ENCODE results near the gene ATIC.

The ATIC gene

GRCh38 chr2:215361876-215362561 is 50.2 kb downstream of the ATIC start:
- DNase-seq: no peak

- no peak for DNase-seq
Measured at GRCh38 chr2:215362562-215362904, 50.7 kb downstream of the ATIC start.

GRCh38 chr2:215363039-215363438 is 51.2 kb downstream of the ATIC start:
- no peak for DNase-seq

DNA sequence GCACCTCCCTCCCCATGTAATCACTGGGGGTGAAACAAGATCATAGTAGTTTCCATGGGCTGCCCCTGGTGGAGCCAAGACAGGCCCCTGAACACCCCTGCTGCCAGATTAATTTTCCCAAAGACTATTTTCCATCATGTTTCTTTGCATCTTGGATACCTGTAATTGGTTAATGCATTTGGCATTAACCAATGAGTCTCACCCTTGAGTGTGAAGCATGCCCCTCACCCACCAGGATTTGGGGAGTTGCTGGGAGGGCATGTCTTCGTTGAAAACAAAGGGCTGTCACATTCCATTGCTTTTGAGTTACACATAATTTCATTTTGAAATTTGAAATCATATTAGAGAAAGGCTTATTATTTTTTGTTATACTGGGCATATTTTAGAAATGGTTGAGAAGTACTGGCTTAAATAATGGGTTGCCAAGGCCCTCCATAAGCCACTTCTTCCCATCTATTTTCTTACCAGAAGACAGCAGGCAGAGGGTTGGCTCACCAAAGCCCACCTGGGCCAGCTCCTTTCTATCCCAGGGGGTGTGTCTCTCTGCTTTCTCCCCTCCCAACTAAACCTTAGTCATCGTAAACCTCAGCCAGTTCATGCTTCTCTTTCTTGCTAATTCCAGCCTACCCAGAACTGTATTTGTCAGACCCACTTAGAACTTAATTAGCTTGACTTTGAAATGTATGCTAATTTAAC is 51.8 kb downstream of the ATIC start:
- DNase-seq: no peak

GRCh38 chr2:215364157-215365155 is 52.6 kb downstream of the ATIC start:
- DNase-seq: no peak

- no peak for DNase-seq
Measured at GRCh38 chr2:215365184-215365658, 53.4 kb downstream of the ATIC start.

GRCh38 chr2:215366440-215367032 is 54.7 kb downstream of the ATIC start:
- DNase-seq: no peak

DNA sequence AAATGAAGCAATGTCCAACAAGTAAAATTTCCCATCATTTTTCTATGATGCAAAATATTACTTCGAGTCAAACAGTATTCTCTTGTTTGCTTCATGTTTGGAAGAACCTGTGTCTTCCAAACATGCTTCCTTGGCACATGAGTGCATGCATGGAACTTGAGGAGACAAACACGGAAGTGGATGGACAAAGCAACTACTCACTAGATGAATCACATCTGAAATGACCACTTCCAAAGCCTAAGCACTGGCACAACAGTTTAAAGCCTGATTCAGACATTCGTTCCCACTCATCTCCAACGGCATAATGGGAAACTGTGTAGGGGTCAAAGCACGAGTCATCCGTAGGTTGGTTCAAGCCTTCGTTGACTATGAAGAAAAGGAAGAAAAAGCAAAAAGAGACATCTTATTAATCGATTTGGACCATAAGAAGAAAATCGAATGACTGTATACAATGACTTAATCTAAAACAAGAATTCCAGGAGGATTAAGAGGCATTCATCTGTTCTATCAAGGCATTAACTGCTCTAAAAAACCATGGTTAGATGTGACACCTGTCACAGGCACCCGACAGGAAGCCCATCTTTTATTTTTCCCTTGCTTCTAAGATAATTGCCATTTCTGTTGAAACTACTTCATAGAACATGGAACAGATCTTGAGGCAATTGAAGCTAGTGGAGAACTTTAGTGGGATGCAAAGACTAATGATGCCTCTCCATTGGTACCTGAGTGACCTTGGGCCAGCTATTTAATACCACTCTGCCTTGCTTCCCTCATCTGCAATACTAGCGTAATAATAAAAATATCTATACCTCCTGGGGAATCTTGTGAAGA is 56.0 kb downstream of the ATIC start:
- no peak for DNase-seq

DNA sequence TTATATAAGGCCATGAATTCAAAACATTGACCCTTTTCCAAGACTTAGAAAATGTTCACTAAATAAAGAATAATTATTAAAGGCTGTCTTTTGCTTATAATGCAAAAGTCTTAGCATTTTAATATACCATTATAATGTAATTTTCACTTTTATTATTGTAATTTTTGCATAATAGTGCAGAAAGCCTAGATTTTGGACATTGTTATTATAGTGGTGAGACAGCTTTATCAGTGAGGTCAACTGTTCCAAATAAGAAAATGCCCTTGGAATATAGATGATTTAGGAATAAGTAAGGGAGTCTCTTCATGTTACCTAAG is 56.6 kb downstream of the ATIC start:
- DNase-seq: no peak

- DNase-seq: no peak
Measured at GRCh38 chr2:215369181-215369760, 57.4 kb downstream of the ATIC start.

DNA sequence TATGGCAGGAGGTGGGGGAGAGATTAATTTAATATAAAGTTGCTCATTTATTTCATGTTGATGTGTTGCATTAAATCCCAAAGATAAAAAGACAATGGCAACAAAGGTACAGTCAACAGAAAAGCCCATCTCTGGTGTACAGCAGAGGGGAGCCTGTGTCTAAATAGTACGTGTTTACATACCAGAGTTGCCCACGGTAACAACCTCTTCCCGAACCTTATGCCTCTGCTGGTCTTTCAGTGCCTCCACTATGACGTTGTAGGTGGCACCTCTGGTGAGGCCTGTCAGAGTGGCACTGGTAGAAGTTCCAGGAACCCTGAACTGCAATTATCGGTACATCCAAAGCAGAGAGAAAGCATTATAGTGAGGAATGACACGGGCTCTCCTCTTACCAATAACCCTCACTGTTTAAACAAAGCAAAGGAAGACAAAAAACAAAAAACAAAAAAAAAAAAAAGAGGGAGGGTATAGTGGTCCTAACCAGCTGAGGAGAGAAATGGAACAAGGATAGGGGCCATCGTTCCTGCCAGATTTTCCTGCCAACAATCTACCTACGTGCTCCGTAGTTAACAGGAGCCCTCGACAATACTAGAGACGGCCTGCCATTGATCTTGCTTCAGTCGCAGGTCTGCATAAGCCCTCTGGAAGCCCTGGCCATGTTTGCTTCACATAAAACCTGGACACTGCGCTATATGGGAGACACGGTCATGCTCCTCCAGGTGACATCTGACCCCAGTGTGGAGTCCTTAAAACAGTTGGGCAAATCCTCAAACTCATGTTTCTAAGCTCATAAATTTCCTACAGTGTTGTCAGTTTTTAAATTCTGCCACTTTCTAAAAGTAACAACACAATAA is 58.5 kb downstream of the ATIC start:
- no peak for DNase-seq

DNA sequence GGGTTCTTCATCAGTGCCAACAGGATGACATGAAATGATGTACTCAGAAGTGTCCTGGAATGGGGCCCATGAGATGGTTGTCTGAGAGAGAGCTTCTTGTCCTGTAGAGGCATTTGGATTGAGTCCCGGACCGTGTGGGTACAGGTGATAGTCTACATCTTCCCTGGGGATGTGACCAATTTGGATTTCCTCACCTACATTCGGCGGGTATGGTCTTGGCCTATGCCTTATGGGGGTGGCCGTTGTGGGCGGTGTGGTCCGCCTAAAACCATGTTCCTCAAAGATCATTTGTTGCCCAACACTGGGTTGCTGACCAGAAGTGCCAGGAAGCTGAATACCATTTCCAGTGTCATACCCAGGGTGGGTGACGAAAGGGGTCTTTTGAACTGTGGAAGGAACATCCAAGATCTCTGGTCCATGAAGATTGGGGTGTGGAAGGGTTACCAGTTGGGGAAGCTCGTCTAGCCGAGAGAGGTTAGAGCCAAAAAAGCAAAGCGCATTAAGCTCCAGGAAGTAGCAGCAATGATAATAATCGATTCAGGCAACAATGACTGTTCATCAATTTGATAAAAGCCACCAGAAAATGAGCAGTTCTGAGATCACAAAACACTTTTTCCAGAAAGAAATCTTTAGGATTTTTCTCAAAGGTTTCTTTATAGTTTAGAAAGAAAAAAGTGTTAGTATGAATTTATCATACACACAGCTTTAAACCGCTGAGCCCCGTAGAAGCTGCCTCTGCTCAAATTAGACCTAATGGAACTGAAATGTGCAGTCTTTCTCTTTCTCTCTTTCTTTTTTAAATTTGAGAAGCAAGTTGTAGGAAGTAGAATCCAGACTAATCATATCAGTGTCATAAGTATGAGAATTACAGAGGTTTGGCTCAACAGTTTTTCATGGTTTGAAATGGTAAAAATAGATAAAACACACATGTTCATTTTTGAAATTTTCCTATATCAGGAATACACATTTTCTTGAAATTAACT is 60.3 kb downstream of the ATIC start:
- DNase-seq: no peak

GRCh38 chr2:215372968-215373649 is 61.2 kb downstream of the ATIC start:
- DNase-seq: no peak

DNA sequence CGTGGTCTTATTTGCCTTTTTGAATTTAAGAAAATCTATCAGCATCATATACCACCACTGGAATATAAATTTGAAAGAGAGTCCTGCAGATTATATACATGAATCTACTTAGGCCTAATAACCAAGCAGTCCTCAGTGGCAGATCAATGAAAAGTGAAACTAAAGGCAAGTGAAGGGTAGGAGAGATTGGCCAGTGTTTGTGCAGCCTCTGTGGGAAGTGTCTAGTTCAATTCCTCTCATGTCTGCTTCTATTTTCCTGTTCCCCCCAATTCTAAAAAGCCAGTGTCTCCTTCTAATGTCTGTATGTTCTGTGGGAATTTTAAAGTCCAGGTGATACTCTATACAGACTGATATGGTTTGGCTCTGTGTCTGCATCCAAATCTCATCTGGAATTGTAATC is 62.1 kb downstream of the ATIC start:
- DNase-seq: no peak

GRCh38 chr2:215374642-215375466 is 63.0 kb downstream of the ATIC start:
- no peak for DNase-seq

- no peak for DNase-seq
Measured at GRCh38 chr2:215375467-215375830, 63.6 kb downstream of the ATIC start.

GRCh38 chr2:215376103-215376780 is 64.4 kb downstream of the ATIC start:
- no peak for DNase-seq

GRCh38 chr2:215377283-215377682 is 65.4 kb downstream of the ATIC start:
- no peak for DNase-seq

Data from activated CD8-positive, alpha-beta memory T cell treated with anti-CD3 and anti-CD28 coated beads, Interleukin-2, amount 50 U/mL, for 48 hours (primary cell).